Activated CD4-positive, alpha-beta T cell treated with anti-CD3 and anti-CD28 coated beads, Interleukin-2, amount 50 U/mL, for 4 hours (primary cell): ENCODE measurements around the gene NAT14.

ENCODE experiments used
- DNase-seq, 2 experiments: peaks; one replicate each; pipeline ENCODE4 v3.0.0-alpha.2; 2020

The NAT14 gene

GRCh38 chr19:55453511-55454260 lies 31.3 kb upstream of the NAT14 start:
- no peak for DNase-seq

- peak; percentile 41 to 43 for DNase-seq
Measured at GRCh38 chr19:55454787-55455243, 30.2 kb upstream of the NAT14 start.

- no peak for DNase-seq
Measured at GRCh38 chr19:55455576-55456235, 29.3 kb upstream of the NAT14 start.

- no peak for DNase-seq
Measured at GRCh38 chr19:55456347-55456746, 28.6 kb upstream of the NAT14 start.

GRCh38 chr19:55457683-55458457 lies 27.1 kb upstream of the NAT14 start:
- DNase-seq, result no peak

GRCh38 chr19:55459551-55459949 lies 25.4 kb upstream of the NAT14 start:
- no peak for DNase-seq

- no peak for DNase-seq
Measured at GRCh38 chr19:55459950-55460657, 24.9 kb upstream of the NAT14 start.

GRCh38 chr19:55460670-55461258 lies 24.2 kb upstream of the NAT14 start:
- DNase-seq, result peak; percentile 28 to 35

GRCh38 chr19:55461259-55461973 lies 23.6 kb upstream of the NAT14 start, which contains the start of gene ISOC2:
Gene ISOC2, minus strand, starts transcription at chr19:55461642. Its CDS starts 5,156 bp downstream, at chr19:55456486.
- DNase-seq, result peak; percentile 100

- DNase-seq, result no peak
Measured at GRCh38 chr19:55461974-55462626, 22.9 kb upstream of the NAT14 start.

- DNase-seq, result no peak
Measured at GRCh38 chr19:55462722-55463121, 22.3 kb upstream of the NAT14 start.

GRCh38 chr19:55463583-55464031 lies 21.4 kb upstream of the NAT14 start:
- no peak for DNase-seq

GRCh38 chr19:55464039-55464661 lies 20.8 kb upstream of the NAT14 start:
- no peak for DNase-seq

GRCh38 chr19:55464662-55465054 lies 20.3 kb upstream of the NAT14 start, which contains the start of gene C19orf85:
Gene C19orf85, minus strand, starts transcription at chr19:55464751. Its CDS starts 197 bp downstream, at chr19:55464554.
- no peak for DNase-seq

- no peak for DNase-seq
Measured at GRCh38 chr19:55465460-55466240, 19.3 kb upstream of the NAT14 start.

- no peak for DNase-seq
Measured at GRCh38 chr19:55466241-55466614, 18.8 kb upstream of the NAT14 start.

GRCh38 chr19:55467236-55468053 lies 17.5 kb upstream of the NAT14 start:
- peak; percentile 43 to 51 for DNase-seq

GRCh38 chr19:55468054-55468393 lies 17.0 kb upstream of the NAT14 start:
- DNase-seq, result no peak

- no peak for DNase-seq
Measured at GRCh38 chr19:55471266-55471665, 13.7 kb upstream of the NAT14 start.
